CD4-positive, alpha-beta T cell treated with Interleukin-1 beta for 1 hour (primary cell): Measurements from ENCODE around the gene CACNA1A.
A peak's percentile ranks its signal among the peaks of the same experiment; 100 is the strongest.
"Not testable (repeated sequence)": the region's sequence is repeated elsewhere in the genome, so short reads cannot be mapped to it uniquely, and the experiment has no call there.

Source experiments
- DNase-seq, 2 donors: peaks; one replicate each; pipeline ENCODE4 v3.0.0-alpha.2; 2020 to 2022

The CACNA1A gene

DNA sequence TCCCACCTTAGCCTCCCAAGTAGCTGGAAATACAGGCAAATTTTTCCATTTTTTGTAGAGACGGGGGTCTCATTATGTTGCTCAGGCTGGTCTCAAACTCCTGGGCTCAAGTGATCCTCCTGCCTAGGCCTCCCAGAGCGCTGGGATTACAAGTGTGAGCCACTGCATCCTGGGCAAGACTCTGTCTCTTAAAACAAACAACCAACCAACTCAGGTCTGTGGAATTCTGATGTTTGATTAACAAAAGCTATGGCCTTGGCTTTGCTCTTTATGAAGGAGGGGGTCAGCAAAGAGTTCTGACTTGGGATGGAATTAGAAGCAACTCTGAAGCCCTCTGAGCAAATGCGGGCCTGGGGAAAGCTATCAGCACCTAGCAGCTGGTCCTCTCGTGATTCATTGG is 238.4 kb downstream of the CACNA1A start:
- no peak for DNase-seq

DNA sequence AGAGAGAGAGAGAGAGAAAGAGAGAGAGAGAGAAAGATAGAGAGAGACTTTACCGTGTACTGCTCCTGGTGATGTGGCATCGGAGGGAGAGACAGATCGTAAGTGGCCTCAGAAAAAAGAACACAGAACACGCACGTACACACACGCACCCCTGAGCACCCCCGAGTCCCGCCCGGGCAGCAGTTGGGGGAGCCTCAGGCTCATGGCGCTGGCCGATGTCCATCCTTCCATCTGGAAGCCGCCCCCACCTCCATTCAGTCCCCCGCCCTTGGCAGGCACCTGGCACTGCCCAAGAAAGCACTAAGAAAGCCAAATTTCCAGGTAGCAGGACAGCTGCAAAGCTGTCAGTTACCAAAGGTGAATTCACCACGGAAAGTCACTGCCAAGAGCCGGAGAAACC is 239.1 kb downstream of the CACNA1A start:
- no peak for DNase-seq

DNA sequence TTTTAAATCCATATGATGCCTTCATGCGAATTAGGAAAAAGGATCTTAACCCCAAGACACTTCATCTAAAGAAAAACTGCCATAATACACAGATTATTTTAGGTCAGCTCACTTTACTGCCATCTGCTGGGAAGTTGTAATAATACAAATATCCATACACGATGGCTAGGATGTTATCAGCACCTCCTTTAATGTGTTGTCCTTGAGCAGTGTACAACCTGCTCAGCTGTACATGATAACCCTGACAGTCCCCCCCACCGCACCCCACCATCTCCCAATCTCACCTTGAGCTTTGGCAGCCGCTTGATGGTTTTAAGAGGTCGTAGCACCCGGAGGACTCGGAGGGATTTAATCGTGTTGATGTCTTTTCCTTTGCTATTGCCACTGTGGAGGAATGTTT is 243.8 kb downstream of the CACNA1A start:
- DNase-seq: peak in 1 of 2 donors; percentile 68

DNA sequence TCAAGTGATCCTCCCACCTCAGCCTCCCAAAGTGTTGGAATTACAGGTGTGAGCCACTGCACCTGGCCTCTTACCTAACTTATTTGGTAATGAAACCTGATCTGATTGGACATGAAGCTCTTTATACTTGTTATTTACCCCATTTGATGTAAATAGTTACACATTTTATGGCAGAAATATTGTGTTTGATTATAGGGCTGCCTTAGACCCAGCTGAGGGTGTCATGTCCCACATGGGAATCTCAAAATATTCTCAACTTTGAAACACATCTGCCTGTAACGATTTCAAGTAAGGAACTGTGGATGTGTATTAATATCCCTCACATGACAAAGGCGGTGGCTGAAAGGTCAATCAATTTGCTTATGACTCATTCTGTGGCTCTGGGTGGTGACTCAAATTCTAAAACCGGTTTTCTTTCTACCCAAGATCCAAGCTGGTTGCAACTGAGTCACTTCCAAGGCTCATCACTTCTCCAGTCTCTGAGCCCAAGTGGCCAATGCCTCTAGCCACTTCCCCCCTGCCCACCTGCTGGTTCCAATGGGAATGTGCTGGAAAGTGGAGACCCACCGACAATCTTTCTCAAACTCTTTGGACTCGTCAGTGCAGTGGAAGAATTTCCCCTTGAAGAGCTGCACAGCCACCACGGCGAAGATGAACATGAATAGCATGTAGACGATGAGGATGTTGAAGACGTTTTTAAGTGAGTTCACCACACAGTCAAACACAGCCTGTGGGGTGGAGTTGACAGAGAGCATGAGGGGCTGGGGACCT is 245.2 kb downstream of the CACNA1A start:
- DNase-seq: peak in 1 of 2 donors; percentile 44

DNA sequence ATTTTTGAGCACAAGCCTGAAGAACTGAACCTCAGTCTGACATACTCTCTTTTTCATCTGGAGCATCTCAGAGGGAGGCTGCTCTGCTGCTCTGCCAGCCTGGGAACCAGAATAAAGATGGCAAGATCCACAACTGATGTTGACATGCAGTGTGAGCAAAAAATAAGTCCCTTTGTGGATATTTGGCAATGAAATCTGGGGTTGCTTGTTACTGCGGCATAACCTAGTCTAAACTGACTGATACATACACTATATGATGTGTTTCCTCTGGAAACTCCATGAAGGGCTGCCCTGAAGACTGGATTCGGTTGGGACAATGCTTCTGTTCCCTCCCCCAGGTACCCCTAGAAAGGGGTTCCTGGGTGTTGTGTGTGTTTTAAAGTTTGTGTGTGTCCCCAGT is 249.4 kb downstream of the CACNA1A start:
- DNase-seq: no peak

DNA sequence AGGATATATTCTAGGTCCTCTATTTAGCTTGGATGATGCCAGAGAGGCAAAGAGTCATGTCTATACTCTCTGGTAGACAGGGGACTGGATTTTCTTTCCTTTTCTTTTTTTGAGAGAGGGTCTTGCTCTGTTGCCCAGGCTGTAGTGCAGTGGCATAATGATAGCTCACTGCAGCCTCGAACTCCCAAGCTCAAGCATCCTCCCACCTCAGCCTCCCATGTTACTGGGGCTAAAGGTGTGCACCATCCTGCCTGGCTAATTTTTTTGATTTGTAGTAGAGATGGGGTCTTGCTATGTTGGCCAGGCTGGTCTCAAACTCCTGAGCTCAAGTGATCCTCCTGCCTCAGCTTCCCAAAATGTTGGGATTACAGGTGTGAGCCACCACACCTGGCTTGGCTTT is 249.9 kb downstream of the CACNA1A start:
- not testable (repeated sequence) for DNase-seq

DNA sequence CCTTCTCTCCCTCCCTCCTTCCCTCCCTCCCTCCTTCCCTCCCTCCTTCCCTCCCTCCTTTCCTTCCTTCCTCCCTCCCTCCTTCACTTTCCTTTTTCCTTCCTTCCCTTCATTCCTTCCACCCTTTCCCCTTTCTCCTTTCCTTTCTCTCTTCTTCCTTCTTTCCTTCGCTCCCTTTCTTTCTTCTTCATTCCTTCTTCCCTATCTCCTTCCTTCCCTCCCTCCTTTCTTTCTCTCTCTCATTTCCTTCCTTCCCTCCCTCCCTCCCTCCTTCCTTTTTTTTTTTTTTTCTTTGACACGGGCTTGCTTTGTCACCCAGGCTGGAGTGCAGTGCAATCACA is 250.6 kb downstream of the CACNA1A start:
- no peak for DNase-seq

DNA sequence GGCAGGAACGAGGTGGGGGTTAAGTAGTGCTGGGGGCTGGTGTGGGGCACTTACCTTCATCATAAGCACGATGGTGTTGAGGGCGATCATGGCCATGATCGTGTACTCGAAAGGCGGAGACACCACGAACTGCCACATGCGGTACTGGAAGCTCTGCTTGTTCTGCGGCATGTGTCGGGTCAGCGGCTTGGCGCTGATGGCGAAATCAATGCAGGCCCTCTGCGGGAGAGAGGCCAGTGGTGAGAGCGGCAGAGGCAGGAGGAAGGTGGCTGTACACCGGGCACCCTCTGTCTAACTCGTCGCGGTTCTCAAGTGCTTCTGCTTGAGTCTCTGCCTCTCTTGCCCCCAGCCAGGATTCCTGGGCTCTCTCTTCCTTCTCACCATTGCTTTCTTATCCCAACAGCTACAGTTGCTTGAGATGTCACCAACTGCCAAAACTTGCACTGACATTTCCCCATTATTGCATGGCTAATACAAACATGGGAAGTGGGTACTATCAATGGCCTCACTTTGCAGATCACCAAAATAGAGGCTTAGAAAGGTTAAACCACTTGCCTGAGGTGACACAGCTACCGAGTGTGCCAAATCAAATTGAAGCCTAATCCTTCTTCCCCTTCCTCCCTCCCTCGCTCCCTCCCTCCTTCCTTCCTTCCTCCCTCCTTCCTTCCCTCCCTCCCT is 251.1 kb downstream of the CACNA1A start:
- no peak for DNase-seq

DNA sequence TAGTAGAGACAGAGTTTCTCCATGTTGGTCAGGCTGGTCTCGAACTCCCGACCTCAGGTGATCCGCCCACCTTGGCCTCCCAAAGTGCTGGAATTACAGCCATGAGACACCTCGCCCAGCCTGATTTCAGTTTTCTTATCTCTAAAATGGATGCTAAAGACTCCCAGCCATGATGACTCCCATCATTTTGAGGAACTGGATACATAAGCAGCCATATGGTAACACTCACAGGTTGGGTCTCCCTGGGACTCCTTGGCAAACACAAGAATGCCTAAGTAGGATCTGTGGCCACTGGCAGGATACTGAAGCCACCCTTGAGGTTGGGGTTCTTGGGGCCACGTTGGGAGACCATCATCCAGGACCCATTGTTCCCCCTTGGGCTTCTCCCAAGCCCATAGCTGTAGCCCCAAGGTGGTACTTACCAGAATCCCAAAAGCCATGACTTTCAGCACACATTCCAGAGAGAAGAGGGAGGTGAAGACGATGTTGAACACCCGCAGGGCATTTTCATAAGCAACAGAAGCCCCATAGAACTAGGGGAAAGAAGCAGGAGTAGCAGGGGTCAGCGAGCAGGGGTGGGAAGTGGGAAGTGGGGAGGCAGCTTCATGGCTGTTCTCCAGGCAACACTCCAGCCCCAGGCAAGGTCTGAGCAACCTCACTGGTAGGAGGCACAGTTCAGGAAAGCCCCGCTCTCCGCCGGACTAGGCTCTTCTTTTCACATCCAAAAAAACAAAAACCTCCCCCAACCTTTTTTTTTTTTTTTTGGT is 253.5 kb downstream of the CACNA1A start:
- no peak for DNase-seq

DNA sequence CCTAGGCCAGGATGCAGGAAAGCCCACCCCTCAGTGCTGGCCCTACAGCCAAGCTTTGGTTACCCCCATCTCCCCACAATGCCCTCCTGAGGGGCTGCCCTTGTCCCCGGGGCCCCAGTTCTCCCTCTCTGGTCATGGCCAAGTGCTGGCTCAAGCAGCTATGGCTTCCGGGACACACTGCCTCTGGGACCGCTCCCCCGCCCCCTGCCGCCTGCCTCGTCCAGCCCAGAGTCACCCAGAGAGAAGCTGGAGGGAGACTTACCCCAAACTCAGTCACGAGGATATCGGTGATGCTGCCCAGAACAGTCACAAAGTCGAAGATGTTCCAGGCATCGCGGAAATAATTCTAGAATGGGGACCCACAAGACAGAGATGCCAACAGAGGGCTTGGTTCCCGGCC is 261.4 kb downstream of the CACNA1A start:
- DNase-seq: no peak

DNA sequence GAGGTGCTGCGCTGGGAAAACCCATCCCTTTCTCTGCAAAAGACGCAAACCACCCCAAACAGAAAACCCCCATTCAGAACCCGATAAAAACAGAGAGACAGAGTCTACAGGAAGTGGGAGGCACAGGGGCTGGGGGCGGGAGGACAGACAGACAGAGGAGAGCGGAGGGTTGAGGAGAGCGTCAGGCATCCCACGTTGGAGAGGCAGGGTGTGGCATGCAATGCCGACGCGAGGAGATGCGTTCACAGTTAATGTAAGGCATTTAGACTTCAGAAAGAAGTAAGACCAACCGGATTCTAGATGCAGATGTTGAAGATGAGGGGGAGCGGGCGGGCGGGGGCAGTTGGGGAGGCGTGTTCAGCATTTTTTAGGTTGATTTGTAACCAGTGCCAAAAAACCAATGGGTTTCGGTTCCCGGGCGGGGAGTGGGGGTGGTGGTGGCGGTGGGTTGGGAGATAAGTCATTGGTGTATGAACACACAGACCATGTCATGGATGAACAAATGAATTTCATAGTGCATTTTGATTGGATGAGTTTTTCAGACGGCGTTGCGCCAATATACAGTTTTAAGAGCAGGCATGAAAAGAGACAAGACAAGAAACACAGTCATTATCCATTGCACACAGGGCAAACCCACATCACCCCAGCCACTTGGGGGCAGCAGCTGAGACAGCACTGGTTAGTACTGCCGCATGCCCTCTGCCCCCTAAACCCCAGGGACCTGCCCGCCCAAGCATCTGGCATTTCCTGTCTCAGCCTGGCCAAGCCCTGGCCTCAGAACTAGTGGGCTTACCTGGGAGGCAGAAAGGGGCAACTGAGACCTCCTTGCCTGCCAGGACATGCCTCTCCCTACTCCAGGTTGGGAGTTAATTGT is 264.8 kb downstream of the CACNA1A start:
- DNase-seq: peak in 1 of 2 donors; percentile 10

DNA sequence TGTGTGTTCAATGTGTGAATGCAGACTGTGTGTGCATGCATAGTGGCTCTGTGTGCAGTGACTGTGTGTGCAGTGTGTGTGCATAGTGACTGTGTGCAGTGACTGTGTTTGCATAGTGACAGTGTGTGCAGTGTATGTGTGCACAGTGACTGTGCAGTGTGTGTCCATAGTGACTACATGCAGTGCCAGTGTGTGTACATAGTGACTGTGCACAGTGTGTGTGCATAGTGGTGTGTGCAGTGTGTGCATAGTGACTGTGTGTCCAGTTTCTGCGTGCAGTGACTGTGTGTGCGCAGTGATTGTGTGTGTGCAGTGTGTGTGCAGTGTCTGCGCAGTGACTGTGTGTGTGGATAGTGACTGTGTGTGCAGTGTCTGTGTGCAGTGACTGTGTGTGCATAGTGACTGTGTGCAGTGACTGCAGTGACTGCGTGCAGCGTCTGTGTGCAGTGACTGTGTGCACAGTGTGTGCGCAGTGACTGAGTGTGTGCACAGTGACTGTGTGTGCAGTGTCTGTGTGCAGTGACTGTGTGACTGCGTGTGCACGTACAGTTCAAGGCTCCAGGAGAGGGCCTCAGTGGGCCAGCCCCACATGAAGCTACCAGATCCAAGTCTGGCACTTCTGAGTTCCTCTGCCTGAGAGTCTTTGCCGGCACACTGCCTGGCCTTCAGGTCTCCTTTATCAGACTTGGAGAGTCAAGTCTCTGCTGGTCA is 265.8 kb downstream of the CACNA1A start:
- DNase-seq: no peak

DNA sequence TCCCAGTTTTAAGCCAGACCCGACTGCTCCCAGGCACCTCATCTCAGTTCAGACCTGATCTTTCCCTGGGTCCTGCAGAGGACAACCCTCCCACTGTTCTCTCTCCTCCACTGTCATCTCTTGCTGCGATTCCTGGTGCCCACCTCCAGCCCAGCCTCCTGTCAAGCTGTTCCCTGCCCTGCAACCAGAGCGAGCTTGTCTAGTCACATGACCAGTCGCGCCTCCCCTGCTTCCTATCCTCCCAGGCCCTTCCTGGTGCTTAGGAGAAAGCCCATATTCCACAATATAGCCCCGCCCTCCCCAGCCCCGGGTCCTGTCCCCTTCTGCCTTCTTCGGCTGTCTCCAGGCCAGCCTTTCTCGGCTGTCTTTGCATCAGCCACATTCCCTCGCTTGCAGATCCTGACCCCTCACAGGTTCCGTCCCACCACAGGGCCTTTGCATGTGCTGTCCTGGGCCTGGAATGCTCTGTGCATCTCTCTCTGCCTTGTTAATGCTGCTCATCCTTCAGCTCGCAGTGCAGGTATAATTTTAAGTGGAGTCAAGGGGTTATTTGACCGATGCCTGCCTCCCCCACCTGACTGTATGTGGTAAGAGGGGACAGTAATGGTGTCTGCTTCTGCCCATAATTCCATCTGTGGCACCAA is 267.3 kb downstream of the CACNA1A start:
- no peak for DNase-seq

DNA sequence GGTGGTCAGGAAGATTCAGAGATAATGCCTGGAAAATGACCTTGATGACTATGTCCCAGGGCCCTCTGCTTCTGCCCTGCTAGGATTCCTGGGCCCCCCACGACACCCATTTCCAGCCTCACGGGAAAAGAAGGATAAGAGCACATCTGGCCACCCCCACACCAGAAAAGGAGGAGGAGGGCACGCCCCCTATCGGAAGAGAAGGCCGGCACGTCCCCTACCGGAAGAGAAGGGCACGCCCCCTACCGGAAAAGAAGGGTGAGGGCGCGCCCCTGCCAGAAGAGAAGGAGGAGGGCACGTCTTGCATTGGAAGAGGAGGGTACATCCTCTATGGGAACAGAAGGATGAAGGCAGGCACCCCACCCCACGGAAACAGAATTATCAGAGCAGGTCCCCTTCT is 271.8 kb downstream of the CACNA1A start:
- DNase-seq: peak; percentile 47 to 74

DNA sequence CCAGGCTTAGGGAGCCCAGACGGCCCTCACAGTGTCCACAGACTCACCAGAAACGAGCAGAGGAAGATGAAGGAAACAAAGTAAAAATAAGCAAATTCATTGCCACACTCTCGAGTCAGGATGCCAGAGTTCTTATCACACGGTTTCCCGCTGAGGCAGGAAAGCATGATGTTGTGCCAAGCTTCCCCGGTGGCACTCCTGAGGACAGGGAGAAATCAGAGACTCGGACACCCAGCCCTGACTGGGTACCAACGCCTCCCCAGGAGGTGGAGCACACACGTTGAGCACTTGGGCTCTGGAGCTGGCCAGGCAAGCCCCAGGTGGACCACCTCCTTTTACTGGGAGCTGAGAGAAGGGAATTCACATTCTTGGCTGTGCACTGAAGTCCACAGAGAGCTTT is 274.6 kb downstream of the CACNA1A start:
- no peak for DNase-seq

DNA sequence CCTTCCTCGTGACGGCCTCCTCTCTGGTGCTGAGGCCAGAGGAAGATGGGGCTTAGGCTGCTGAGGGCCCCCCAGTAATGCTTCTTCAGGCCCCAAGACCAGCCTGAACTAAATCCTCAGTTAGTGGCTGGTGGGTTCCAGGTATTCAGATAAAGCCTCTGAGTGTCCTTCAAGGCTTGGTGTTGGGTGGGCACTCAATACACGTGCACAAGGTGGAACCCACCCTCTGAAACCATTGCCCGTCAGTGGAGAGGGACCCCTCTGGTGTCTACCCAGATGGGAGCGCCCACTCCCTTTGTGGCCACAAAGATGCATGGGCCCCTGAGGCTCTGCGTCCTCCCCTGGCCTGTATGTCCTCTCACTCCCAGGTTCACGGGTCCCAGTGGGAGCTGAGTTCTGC is 277.0 kb downstream of the CACNA1A start:
- DNase-seq: no peak

DNA sequence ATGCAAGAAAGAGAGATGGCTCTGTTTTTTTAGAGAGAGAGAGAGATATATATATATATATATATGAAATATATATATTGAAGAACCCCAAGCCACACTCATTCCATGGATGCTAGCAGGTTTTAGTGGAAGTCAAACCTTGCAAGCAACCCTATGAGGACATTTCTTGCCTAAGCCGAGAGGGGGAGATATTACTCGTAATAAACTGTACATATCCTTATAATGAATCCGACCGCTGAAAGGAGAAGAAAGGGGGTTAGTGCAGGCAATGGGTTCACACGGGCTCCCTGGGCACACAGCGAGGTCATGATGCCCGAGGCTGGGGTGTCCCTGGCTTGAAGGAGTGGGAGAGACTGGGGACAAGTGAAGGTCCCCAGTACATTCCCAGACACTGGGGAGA is 277.7 kb downstream of the CACNA1A start:
- no peak for DNase-seq

DNA sequence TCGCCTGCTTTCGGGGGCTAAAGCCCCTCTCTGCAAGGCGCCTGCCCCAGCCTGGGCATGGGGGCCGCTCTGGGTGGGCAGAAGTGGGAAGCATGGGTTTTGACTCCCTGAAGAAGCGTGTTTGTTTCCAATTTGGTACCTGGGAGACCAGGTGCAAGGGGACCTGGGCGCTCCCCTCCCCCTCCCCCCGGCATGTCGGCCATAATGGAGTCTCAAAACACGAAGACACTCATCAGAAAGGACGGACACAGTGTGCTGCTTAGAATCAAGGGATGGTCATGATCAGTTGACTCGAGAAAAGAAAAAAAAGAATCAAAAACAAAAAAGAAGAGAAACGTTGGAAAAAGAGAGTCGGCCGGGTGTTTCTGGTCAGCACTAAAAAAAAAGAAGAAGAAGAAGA is 279.3 kb downstream of the CACNA1A start:
- no peak for DNase-seq

DNA sequence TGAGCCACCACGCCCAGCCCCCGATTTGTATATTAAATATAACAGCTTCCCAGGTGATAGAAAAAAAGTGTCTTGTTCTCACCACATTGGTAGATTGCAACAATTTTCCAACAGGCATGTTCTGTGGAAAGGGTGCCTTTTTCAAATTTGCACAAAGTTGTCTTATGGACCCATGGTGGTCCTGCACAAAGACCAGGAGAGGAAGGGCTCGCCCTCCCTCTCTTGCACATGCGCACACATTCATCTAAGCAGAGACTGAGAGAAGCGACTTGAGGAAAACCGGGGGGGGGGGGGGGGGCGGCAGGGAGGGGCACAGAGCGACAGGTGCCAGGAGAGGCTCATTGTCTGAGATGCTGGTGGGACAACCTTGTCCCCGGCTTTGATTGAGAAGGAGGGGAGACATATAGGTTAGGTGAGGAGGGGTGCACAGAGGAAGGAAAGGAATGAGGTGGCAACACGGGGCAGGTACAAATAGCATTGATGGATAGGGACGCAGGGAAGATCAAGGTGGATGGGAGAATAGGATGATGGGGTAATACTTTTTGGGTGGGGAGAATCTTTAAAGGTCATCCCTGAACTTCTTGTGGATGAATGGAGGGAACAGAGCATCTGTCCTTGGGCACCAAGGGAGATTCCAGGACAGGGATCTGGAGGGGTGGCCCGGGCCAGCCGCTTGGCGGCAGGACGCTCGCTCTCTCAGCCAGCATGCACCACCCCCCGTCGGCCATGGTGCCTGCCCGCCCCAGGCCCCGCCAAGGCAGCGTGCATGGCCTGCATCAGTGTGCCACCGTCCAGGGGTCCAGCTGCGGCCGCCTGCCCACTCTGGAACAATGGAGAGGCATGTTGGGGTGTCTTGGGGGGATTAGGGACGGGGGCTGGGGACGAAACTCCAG is 280.1 kb downstream of the CACNA1A start:
- DNase-seq: no peak

DNA sequence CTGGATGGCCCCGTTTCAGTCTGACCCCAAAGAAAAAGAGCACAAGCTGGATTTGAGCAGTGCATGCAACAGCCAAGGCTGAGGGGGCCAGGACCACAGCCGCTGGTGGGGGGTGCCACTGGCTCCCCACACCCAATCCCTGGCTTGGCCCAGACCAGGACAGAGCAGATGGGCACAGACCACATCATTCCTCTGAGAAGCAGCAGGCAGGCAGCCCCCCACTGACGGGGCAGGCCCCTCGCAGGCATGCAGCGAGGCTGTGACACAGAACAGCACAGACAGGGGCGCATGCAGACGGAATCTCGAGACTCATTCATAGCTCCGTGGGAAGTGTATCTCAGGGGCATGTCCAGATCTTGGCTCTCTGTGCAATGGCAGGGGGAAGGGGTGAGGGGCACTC is 281.2 kb downstream of the CACNA1A start:
- DNase-seq: no peak

DNA sequence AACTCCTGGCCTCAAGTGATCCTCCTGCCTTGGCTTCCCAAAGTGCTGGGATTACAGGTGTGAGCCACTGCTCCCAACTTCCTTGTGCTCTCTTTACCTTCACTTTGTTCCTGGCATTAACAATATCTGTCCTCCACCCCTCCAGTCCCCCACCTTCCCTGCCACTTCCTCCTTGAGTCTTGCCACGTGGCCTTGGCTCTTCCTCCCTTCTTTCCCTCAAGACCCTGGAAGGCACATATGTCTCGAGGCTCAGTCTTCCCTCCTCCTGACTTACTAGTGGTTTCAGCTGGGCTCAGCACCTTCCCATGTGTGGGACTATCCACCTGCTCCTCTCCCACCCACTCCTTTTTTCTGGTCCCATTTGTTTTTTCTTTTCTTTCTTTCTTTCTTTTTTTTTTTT is 285.4 kb downstream of the CACNA1A start:
- no peak for DNase-seq
